B cell (primary cell): ENCODE measurements around the gene FMN1.

Experiments
- EZH2 ChIP-seq: IDR thresholded peaks from 2 replicates; pipeline ENCODE4 v1.6.1; 2012; ENCODE audit warnings: borderline replicate concordance, low read depth, mild to moderate bottlenecking, moderate library complexity, low read length; ENCODE audit not compliant: insufficient read depth, poor library complexity, severe bottlenecking
- TF ChIP-seq, protein P1 (sequence below): fragments of 200-600 bp; IDR thresholded peaks from one replicate; pipeline ENCODE4 v1.8.0; 2022; ENCODE audit warnings: antibody characterized with exemption, mild to moderate bottlenecking

- TF ChIP-seq, protein P1, sequence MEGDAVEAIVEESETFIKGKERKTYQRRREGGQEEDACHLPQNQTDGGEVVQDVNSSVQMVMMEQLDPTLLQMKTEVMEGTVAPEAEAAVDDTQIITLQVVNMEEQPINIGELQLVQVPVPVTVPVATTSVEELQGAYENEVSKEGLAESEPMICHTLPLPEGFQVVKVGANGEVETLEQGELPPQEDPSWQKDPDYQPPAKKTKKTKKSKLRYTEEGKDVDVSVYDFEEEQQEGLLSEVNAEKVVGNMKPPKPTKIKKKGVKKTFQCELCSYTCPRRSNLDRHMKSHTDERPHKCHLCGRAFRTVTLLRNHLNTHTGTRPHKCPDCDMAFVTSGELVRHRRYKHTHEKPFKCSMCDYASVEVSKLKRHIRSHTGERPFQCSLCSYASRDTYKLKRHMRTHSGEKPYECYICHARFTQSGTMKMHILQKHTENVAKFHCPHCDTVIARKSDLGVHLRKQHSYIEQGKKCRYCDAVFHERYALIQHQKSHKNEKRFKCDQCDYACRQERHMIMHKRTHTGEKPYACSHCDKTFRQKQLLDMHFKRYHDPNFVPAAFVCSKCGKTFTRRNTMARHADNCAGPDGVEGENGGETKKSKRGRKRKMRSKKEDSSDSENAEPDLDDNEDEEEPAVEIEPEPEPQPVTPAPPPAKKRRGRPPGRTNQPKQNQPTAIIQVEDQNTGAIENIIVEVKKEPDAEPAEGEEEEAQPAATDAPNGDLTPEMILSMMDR: peak; percentile 52
- TF ChIP-seq EZH2: no peak
These were observed 21.7 kb upstream of the FMN1 start for GRCh38 chr15:33215941-33216872.
